RWPE2 (cell line): ENCODE results near the gene CERK.
"Not testable (repeated sequence)": the region's sequence is repeated elsewhere in the genome, so short reads cannot be mapped to it uniquely, and the experiment has no call there.

ENCODE experiments used
- ATAC-seq: fragments of 200-7000 bp; cut with Tn5 transposase; 3 replicates; pipeline ENCODE4 v1.9.1; 2021; ENCODE audit warnings: low read depth
- DNase-seq: peaks from one replicate; pipeline ENCODE4 v3.0.0-alpha.2; 2020; ENCODE audit warnings: low spot score
- H3K27ac ChIP-seq: fragments of 450-650 bp; 2 replicates; pipeline ENCODE4 v1.5.1; 2017; ENCODE audit warnings: mild to moderate bottlenecking; ENCODE audit not compliant: poor library complexity, severe bottlenecking
- H3K27me3 ChIP-seq: fragments of 250-450 bp; sonication (Bioruptor Pico); 2 replicates; pipeline ENCODE4 v1.5.1; 2021; ENCODE audit warnings: mild to moderate bottlenecking, moderate library complexity; ENCODE audit not compliant: insufficient read depth, poor library complexity, severe bottlenecking
- H3K36me3 ChIP-seq: fragments of 250-450 bp; sonication (Bioruptor Pico); 2 replicates; pipeline ENCODE4 v1.5.1; 2020; ENCODE audit warnings: low read depth, mild to moderate bottlenecking, moderate library complexity
- H3K4me1 ChIP-seq: fragments of 250-450 bp; sonication (Bioruptor Pico); 2 replicates; pipeline ENCODE4 v1.5.1; 2021; ENCODE audit warnings: mild to moderate bottlenecking, moderate library complexity; ENCODE audit not compliant: insufficient read depth, poor library complexity, severe bottlenecking
- H3K4me3 ChIP-seq: fragments of 250-450 bp; sonication (Bioruptor Pico); 2 replicates; pipeline ENCODE4 v1.5.1; 2021; ENCODE audit warnings: mild to moderate bottlenecking, moderate library complexity; ENCODE audit not compliant: severe bottlenecking
- H3K9me3 ChIP-seq: fragments of 250-450 bp; sonication (Bioruptor Pico); 2 replicates; pipeline ENCODE4 v1.5.1; 2021; ENCODE audit warnings: mild to moderate bottlenecking, moderate library complexity; ENCODE audit not compliant: severe bottlenecking
- TF ChIP-seq, protein P1 (sequence below): fragments of 450-650 bp; IDR thresholded peaks from one replicate; pipeline ENCODE4 v1.5.1; 2017; ENCODE audit warnings: mild to moderate bottlenecking, moderate library complexity; ENCODE audit not compliant: poor library complexity, severe bottlenecking

The CERK gene

GRCh38 chr22:46735747-46736608, 2.1 kb downstream of the CERK start:
- ATAC-seq = no peak
- DNase-seq = no peak
- no peak overlapping the region for H3K4me3 ChIP-seq
- TF ChIP-seq, protein P1, sequence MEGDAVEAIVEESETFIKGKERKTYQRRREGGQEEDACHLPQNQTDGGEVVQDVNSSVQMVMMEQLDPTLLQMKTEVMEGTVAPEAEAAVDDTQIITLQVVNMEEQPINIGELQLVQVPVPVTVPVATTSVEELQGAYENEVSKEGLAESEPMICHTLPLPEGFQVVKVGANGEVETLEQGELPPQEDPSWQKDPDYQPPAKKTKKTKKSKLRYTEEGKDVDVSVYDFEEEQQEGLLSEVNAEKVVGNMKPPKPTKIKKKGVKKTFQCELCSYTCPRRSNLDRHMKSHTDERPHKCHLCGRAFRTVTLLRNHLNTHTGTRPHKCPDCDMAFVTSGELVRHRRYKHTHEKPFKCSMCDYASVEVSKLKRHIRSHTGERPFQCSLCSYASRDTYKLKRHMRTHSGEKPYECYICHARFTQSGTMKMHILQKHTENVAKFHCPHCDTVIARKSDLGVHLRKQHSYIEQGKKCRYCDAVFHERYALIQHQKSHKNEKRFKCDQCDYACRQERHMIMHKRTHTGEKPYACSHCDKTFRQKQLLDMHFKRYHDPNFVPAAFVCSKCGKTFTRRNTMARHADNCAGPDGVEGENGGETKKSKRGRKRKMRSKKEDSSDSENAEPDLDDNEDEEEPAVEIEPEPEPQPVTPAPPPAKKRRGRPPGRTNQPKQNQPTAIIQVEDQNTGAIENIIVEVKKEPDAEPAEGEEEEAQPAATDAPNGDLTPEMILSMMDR = no peak
- peaks cover 7% of the 10 kb centered on the region; the same call in 1 of the 2 replicates for H3K36me3 ChIP-seq
- H3K27me3 ChIP-seq = no peaks in the 10 kb centered on the region
- no peaks in the 10 kb centered on the region for H3K9me3 ChIP-seq
- peaks cover 13% of the 10 kb centered on the region for H3K4me1 ChIP-seq
- H3K27ac ChIP-seq = no peak overlapping the region

GRCh38 chr22:46734830-46735453, 3.1 kb downstream of the CERK start:
- Histone ChIP-seq H3K4me3 (no peak overlapping the region), H3K36me3 (peaks cover 7% of the 10 kb centered on the region; the same call in 1 of the 2 replicates), H3K27me3 (no peaks in the 10 kb centered on the region), H3K4me1 (peaks cover 13% of the 10 kb centered on the region), H3K27ac (no peak overlapping the region), H3K9me3 (no peaks in the 10 kb centered on the region)
- ATAC-seq (no peak), DNase-seq (no peak)
- TF ChIP-seq, protein P1 = no peak

DNA sequence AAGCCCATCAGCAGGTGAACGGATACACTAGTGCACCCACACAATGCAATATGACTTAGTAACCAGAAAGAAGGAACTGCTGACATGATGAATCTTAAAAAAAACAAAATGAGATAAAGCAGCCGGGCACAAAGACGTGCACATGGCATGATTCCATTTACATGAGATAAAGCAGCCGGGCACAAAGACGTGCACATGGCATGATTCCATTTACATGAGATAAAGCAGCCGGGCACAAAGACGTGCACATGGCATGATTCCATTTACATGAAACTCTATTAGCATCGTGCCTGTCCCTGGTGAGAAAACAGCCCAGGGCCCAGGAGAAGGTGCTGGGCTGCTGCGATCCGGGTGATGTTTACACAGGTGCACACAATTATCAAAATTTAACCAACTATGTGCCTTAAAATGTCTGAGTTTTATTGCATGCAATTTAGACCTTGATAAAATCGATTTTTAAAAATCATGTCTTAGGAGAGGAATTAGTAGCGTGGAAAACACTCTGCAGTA, 3.8 kb downstream of the CERK start:
- not testable (repeated sequence) for DNase-seq, H3K27ac ChIP-seq, H3K9me3 ChIP-seq, H3K36me3 ChIP-seq, H3K4me3 ChIP-seq, H3K27me3 ChIP-seq, H3K4me1 ChIP-seq, ATAC-seq

GRCh38 chr22:46732513-46732912, 5.5 kb downstream of the CERK start:
- Histone ChIP-seq H3K36me3 (peaks cover 7% of the 10 kb centered on the region; the same call in 1 of the 2 replicates), H3K4me1 (peaks cover 8% of the 10 kb centered on the region), H3K27me3 (no peaks in the 10 kb centered on the region), H3K27ac (no peak overlapping the region), H3K9me3 (no peaks in the 10 kb centered on the region), H3K4me3 (no peak overlapping the region)
- DNase-seq (no peak), ATAC-seq (no peak)
- TF ChIP-seq, protein P1 = no peak

- H3K4me3 ChIP-seq = no peak overlapping the region
- peaks cover 7% of the 10 kb centered on the region; the same call in 1 of the 2 replicates for H3K36me3 ChIP-seq
- ATAC-seq (no peak), DNase-seq (no peak)
- no peak overlapping the region for H3K27ac ChIP-seq
- no peaks in the 10 kb centered on the region for H3K27me3 ChIP-seq
- H3K9me3 ChIP-seq = no peaks in the 10 kb centered on the region
- TF ChIP-seq, protein P1 = no peak
- peaks cover 8% of the 10 kb centered on the region for H3K4me1 ChIP-seq
These were observed 6.0 kb downstream of the CERK start for GRCh38 chr22:46732041-46732379.
